Fibroblast of skin of left biceps (primary cell): Measurements from ENCODE around the gene RMND5B.
"Not testable (repeated sequence)": the region's sequence is repeated elsewhere in the genome, so short reads cannot be mapped to it uniquely, and the experiment has no call there.

Source experiments
- DNase-seq, 2 experiments: peaks; one replicate each; pipeline ENCODE4 v3.0.0-alpha.2; 2013; ENCODE audit warnings: low read depth in 2 of 2

Gene RMND5B

GRCh38 chr5:178170455-178170854 lies 39.6 kb downstream of the RMND5B start:
- DNase-seq = no peak

GRCh38 chr5:178174456-178174855 lies 43.6 kb downstream of the RMND5B start:
- DNase-seq = no peak

GRCh38 chr5:178176791-178177190 lies 46.0 kb downstream of the RMND5B start:
- no peak for DNase-seq

GRCh38 chr5:178177569-178177968 lies 46.8 kb downstream of the RMND5B start:
- DNase-seq = no peak

- no peak for DNase-seq
These were observed 49.5 kb downstream of the RMND5B start for GRCh38 chr5:178180141-178180863.

GRCh38 chr5:178182158-178182876 lies 51.5 kb downstream of the RMND5B start:
- DNase-seq = no peak

- peak; percentile 26 to 41 for DNase-seq
These were observed 55.6 kb downstream of the RMND5B start for GRCh38 chr5:178186427-178186826.

GRCh38 chr5:178187014-178187413 lies 56.2 kb downstream of the RMND5B start, which contains the start of gene GMCL2:
Gene GMCL2 (minus strand): TSS chr5:178187371. CDS start chr5:178187299, 72 bp downstream.
- no peak for DNase-seq

- DNase-seq = no peak
These were observed 58.6 kb downstream of the RMND5B start for GRCh38 chr5:178189433-178189832.

- DNase-seq = no peak
These were observed 60.8 kb downstream of the RMND5B start for GRCh38 chr5:178191661-178192060.

- DNase-seq = no peak
These were observed 61.4 kb downstream of the RMND5B start for GRCh38 chr5:178192244-178192643.

GRCh38 chr5:178192787-178193186 lies 62.0 kb downstream of the RMND5B start:
- DNase-seq = no peak

- DNase-seq = no peak
These were observed 62.5 kb downstream of the RMND5B start for GRCh38 chr5:178193251-178193809.

- no peak for DNase-seq
These were observed 63.2 kb downstream of the RMND5B start for GRCh38 chr5:178194026-178194425.

- no peak for DNase-seq
These were observed 65.5 kb downstream of the RMND5B start for GRCh38 chr5:178196281-178196812.

- no peak for DNase-seq
These were observed 66.2 kb downstream of the RMND5B start for GRCh38 chr5:178196986-178197385.

- DNase-seq = not testable (repeated sequence)
These were observed 67.3 kb downstream of the RMND5B start for GRCh38 chr5:178198151-178198550.

- no peak for DNase-seq
These were observed 67.9 kb downstream of the RMND5B start for GRCh38 chr5:178198706-178199105.

GRCh38 chr5:178199581-178200434 lies 69.0 kb downstream of the RMND5B start:
- no peak for DNase-seq
